Breast epithelium (tissue), 4 donors: ENCODE measurements around the gene USP14. TPM values are rescaled to one million over a fixed set of nuclear protein-coding genes. Genes with fewer than 3 reads are reported as not detected.
"Not testable (repeated sequence)": the region's sequence is repeated elsewhere in the genome, so short reads cannot be mapped to it uniquely, and the experiment has no call there.

Experiments
- DNase-seq, 2 donors: peaks; one replicate each; pipeline ENCODE4 v3.0.0-alpha.2; 2019; ENCODE audit warnings: low spot score in 2 of 2
- H3K27ac ChIP-seq, 2 donors: fragments of 200-600 bp; sonication (generic) in 1 of 2; one replicate each; pipeline ENCODE4 v1.5.1; 2016 to 2019; ENCODE audit warnings: mild to moderate bottlenecking in 1 of 2
- H3K27me3 ChIP-seq, 2 donors: fragments of 200-600 bp; sonication (generic) in 1 of 2; one replicate each; pipeline versions ENCODE4 v1.5.1 to v1.6.0; 2017 to 2019; ENCODE audit warnings: control low read depth in 1 of 2, mild to moderate bottlenecking in 1 of 2
- H3K36me3 ChIP-seq: fragments of 200-600 bp; one replicate; pipeline ENCODE4 v1.5.1; 2019
- H3K4me1 ChIP-seq, 2 donors: fragments of 200-600 bp; sonication (generic); one replicate each; pipeline ENCODE4 v1.5.1; 2016 to 2019; ENCODE audit warnings: control low read depth in 1 of 2
- H3K4me3 ChIP-seq, 3 donors: fragments of 200-600 bp; sonication (generic); 1 replicate in 2 of 3; 2 replicates in 1 of 3; pipeline ENCODE4 v1.5.1; 2016 to 2019; ENCODE audit warnings: mild to moderate bottlenecking in 3 of 3, moderate library complexity in 2 of 3
- H3K9me3 ChIP-seq, 2 donors: fragments of 200-600 bp; sonication (generic) in 1 of 2; one replicate each; pipeline ENCODE4 v1.5.1; 2016 to 2019; ENCODE audit warnings: control low read depth in 1 of 2
- CTCF ChIP-seq, 3 donors: fragments of 450-650 bp; IDR thresholded peaks; one replicate each; pipeline ENCODE4 v1.5.1; 2016 to 2017; ENCODE audit warnings: antibody characterized with exemption in 3 of 3, mild to moderate bottlenecking in 3 of 3, moderate library complexity in 3 of 3
- POLR2A ChIP-seq: fragments of 450-650 bp; IDR thresholded peaks from one replicate; pipeline ENCODE4 v1.6.1; 2016; ENCODE audit warnings: antibody characterized with exemption, mild to moderate bottlenecking, moderate library complexity
- POLR2AphosphoS5 ChIP-seq, 3 donors: sonication (generic); formaldehyde crosslinking; IDR thresholded peaks; one replicate each; pipeline ENCODE4 v1.6.1; 2017; ENCODE audit warnings: antibody characterized with exemption in 3 of 3
- intact Hi-C: fragments of 100-400 bp; cut with DNase I; formaldehyde crosslinking; loops from one replicate; pipeline ENCODE4 v1.15.1; 2023; ENCODE audit warnings: low total_unique reads
- total RNA-seq, 3 donors: library from RNA; depleted of rRNA; stranded (reverse); fragments of >200 nt; gene quantifications; one replicate each; pipeline ENCODE4 v1.1.0, GENCODE V29; 2016

USP14 gene
- total RNA-seq = 10 to 100 TPM; 30.5 to 46.9 (median 38.1) TPM

GRCh38 chr18:158128-159036 is at the start of gene USP14:
TSS of gene USP14 (plus strand) at chr18:158557. CDS start at chr18:158699, 142 bp downstream.
- intact Hi-C loops = no loop called here
- Histone ChIP-seq H3K27me3 (no peaks in the 10 kb centered on the region), H3K27ac (peak within 1 kb of the TSS; percentile 92 to 93)

GRCh38 chr18:108665-109063 is 49.7 kb upstream of the USP14 start:
- H3K4me1 ChIP-seq, H3K36me3 ChIP-seq, H3K27ac ChIP-seq, DNase-seq, H3K9me3 ChIP-seq, intact Hi-C loops, H3K27me3 ChIP-seq, H3K4me3 ChIP-seq: not testable (repeated sequence)

More at GRCh38 chr18:158128-159036, at the start of gene USP14:
- no peak for TF ChIP-seq POLR2A
- peak; percentile 55 to 85 (median 64) for TF ChIP-seq POLR2AphosphoS5 (IDR thresholded peaks at IDR 0.05)
- Histone ChIP-seq H3K9me3 (no peaks in the 10 kb centered on the region), H3K36me3 (no peaks in the 10 kb centered on the region), H3K4me1 (peaks cover 0 to 9% of the 10 kb centered on the region in 2 donors), H3K4me3 (peak within 1 kb of the TSS; percentile 86 to 93 (median 90))
- DNase-seq = peak; percentile 94 to 96

GRCh38 chr18:109130-109921 is 49.0 kb upstream of the USP14 start:
- H3K9me3 ChIP-seq, H3K36me3 ChIP-seq, intact Hi-C loops, H3K27me3 ChIP-seq, H3K4me1 ChIP-seq, H3K4me3 ChIP-seq: not testable (repeated sequence)
- peak overlapping the region in 1 of 2 donors; percentile 50 for H3K27ac ChIP-seq
- DNase-seq = peak; percentile 66 to 77
- TF ChIP-seq CTCF (IDR thresholded peaks at IDR 0.05) (peak in 1 of 3 donors; percentile 9), POLR2AphosphoS5 (IDR thresholded peaks at IDR 0.05) (peak in 1 of 3 donors; percentile 14)

GRCh38 chr18:109922-110261 is 48.5 kb upstream of the USP14 start:
- H3K4me1 ChIP-seq, H3K4me3 ChIP-seq, H3K9me3 ChIP-seq, intact Hi-C loops, H3K27me3 ChIP-seq, H3K36me3 ChIP-seq: not testable (repeated sequence)
- peak overlapping the region in 1 of 2 donors; percentile 50 for H3K27ac ChIP-seq
- peak in 1 of 2 donors; percentile 30 for DNase-seq

- H3K4me1 ChIP-seq, H3K9me3 ChIP-seq, DNase-seq, H3K4me3 ChIP-seq, H3K27me3 ChIP-seq, intact Hi-C loops, H3K36me3 ChIP-seq: not testable (repeated sequence)
- H3K27ac ChIP-seq = peak overlapping the region in 1 of 2 donors; percentile 79
Measured at GRCh38 chr18:110351-111201, 47.8 kb upstream of the USP14 start.

GRCh38 chr18:111306-112014 is 46.9 kb upstream of the USP14 start:
- TF ChIP-seq CTCF (IDR thresholded peaks at IDR 0.05) (no peak), POLR2AphosphoS5 (IDR thresholded peaks at IDR 0.05) (no peak), POLR2A (no peak)
- intact Hi-C loops = no loop called here
- Histone ChIP-seq H3K27me3 (no peaks in the 10 kb centered on the region), H3K4me1 (no peaks in the 10 kb centered on the region), H3K36me3 (no peaks in the 10 kb centered on the region), H3K27ac (peak overlapping the region; percentile 79 to 87), H3K4me3 (peak overlapping the region; percentile 37 to 53 (median 52)), H3K9me3 (peaks cover 0 to 6% of the 10 kb centered on the region in 2 donors)
- DNase-seq = peak in 1 of 2 donors; percentile 48

GRCh38 chr18:112015-112733 is 46.2 kb upstream of the USP14 start:
- intact Hi-C loops, H3K36me3 ChIP-seq, H3K4me1 ChIP-seq, H3K9me3 ChIP-seq, H3K27me3 ChIP-seq: not testable (repeated sequence)
- Histone ChIP-seq H3K27ac (peak overlapping the region; percentile 79 to 87), H3K4me3 (peak overlapping the region; percentile 37 to 53 (median 52))
- DNase-seq = peak in 1 of 2 donors; percentile 70

GRCh38 chr18:120539-121260 is 37.7 kb upstream of the USP14 start:
- H3K36me3 ChIP-seq, DNase-seq, intact Hi-C loops, H3K4me1 ChIP-seq, H3K27ac ChIP-seq, H3K4me3 ChIP-seq, H3K9me3 ChIP-seq, H3K27me3 ChIP-seq: not testable (repeated sequence)
